Keratinocyte (primary cell): Measurements from ENCODE around the gene GNA15. TPM values are rescaled to one million over a fixed set of nuclear protein-coding genes. Genes with fewer than 3 reads are reported as not detected.

Experiments
- DNase-seq: peaks from one replicate; pipeline ENCODE4 v3.0.0-alpha.2; 2011; ENCODE audit warnings: low read depth, missing footprints, low spot score
- FAIRE-seq: peaks from 2 replicates; lab custom pipeline; 2011; peaks lifted over from hg19 to GRCh38; lab: Jason Lieb, UNC
- H2AFZ ChIP-seq: 2 replicates; pipeline ENCODE4 v1.6.0; 2012; ENCODE audit warnings: low read length, control low read depth, inconsistent platforms; ENCODE audit not compliant: control insufficient read depth
- H3K27ac ChIP-seq: 2 replicates; pipeline ENCODE4 v1.5.1; 2011; ENCODE audit warnings: low read length; ENCODE audit not compliant: control insufficient read depth, insufficient read depth
- H3K27me3 ChIP-seq: 3 replicates; pipeline ENCODE4 v1.6.0; 2011; ENCODE audit warnings: low read length; ENCODE audit not compliant: control insufficient read depth, insufficient read depth; ENCODE audit errors: extremely low read depth
- H3K36me3 ChIP-seq, 2 experiments: 2 replicates in 1 of 2; 3 replicates in 1 of 2; pipeline ENCODE4 v1.5.1; 2011; ENCODE audit warnings: low read length in 2 of 2, mild to moderate bottlenecking in 1 of 2; ENCODE audit not compliant: control insufficient read depth in 2 of 2, insufficient read depth in 2 of 2; ENCODE audit errors: extremely low read depth in 1 of 2
- H3K4me1 ChIP-seq: 3 replicates; pipeline ENCODE4 v1.5.1; 2011; ENCODE audit warnings: low read length; ENCODE audit not compliant: control insufficient read depth, insufficient read depth; ENCODE audit errors: extremely low read depth
- H3K4me2 ChIP-seq: 3 replicates; pipeline ENCODE4 v1.6.0; 2011; ENCODE audit warnings: low read depth, low read length; ENCODE audit not compliant: control insufficient read depth, insufficient read depth; ENCODE audit errors: extremely low read depth
- H3K4me3 ChIP-seq, 3 experiments: fragments of 200-600 bp in 1 of 3; sonication (generic) in 1 of 3; 2 replicates in 2 of 3; 3 replicates in 1 of 3; pipeline ENCODE4 v1.5.1; 2011 to 2016; ENCODE audit warnings: low read length in 3 of 3, mild to moderate bottlenecking in 3 of 3, control low read depth in 2 of 3, inconsistent platforms in 1 of 3, low read depth in 1 of 3, mixed read lengths in 1 of 3, mixed run types in 1 of 3, moderate library complexity in 1 of 3; ENCODE audit not compliant: control insufficient read depth in 2 of 3, insufficient read depth in 2 of 3; ENCODE audit errors: extremely low read depth in 1 of 3
- H3K79me2 ChIP-seq: 2 replicates; pipeline ENCODE4 v1.6.0; 2012; ENCODE audit warnings: low read length; ENCODE audit not compliant: control insufficient read depth, insufficient read depth
- H3K9ac ChIP-seq: 3 replicates; pipeline ENCODE4 v1.6.0; 2011; ENCODE audit warnings: low read length; ENCODE audit not compliant: control insufficient read depth, insufficient read depth; ENCODE audit errors: extremely low read depth
- H3K9me1 ChIP-seq: 3 replicates; pipeline ENCODE4 v1.6.0; 2011; ENCODE audit warnings: low read length; ENCODE audit not compliant: control insufficient read depth, insufficient read depth; ENCODE audit errors: extremely low read depth
- H3K9me3 ChIP-seq: 2 replicates; pipeline ENCODE4 v1.5.1; 2012; ENCODE audit warnings: low read depth, low read length; ENCODE audit not compliant: control insufficient read depth
- H4K20me1 ChIP-seq: 3 replicates; pipeline ENCODE4 v1.6.0; 2011; ENCODE audit warnings: low read length; ENCODE audit not compliant: control insufficient read depth, insufficient read depth; ENCODE audit errors: extremely low read depth
- EZH2 ChIP-seq: IDR thresholded peaks from one replicate; pipeline ENCODE4 v1.6.1; 2012; ENCODE audit warnings: inconsistent platforms, mild to moderate bottlenecking, low read length, moderate library complexity
- dilution Hi-C: fragments of 300-500 bp; cut with MboI; formaldehyde crosslinking; loops from one replicate; pipeline ENCODE4 v1.7.0; 2020; ENCODE audit warnings: low sequenced_read_pairs; ENCODE audit not compliant: extremely low pct_ligation_motif_present
- polyA plus RNA-seq, 5 experiments: library from polyadenylated mRNA; depleted of rRNA in 3 of 5; stranded (reverse) in 3 of 5; stranded (forward) in 1 of 5; unstranded in 1 of 5; fragments of >200 nt; gene quantifications; 1 replicate in 1 of 5; 2 replicates in 3 of 5; 3 replicates in 1 of 5; pipeline versions ENCODE4 v1.2.1 to v1.2.3, GENCODE V29; 2011 to 2012; ENCODE audit warnings: missing spikeins in 2 of 5, low read depth in 1 of 5, low replicate concordance in 1 of 5
- TF ChIP-seq, protein P1 (sequence below), 3 experiments: IDR thresholded peaks in 1 of 3; conservative IDR thresholded peaks in 1 of 3; optimal IDR thresholded peaks in 1 of 3; 2 replicates in 2 of 3; 3 replicates in 1 of 3; pipeline versions ENCODE3 to v1.5.1; 2011; ENCODE audit warnings: low read length in 3 of 3, mild to moderate bottlenecking in 3 of 3, moderate library complexity in 2 of 3, control low read depth in 1 of 3, inconsistent platforms in 1 of 3; ENCODE audit not compliant: insufficient read depth in 2 of 3; ENCODE audit errors: extremely low read depth in 1 of 3

The GNA15 gene
- polyA plus RNA-seq, 1 donor (not counting 4 experiments of a cell fraction or from before 2014, with no cell fraction given) = 60.0 TPM

DNA sequence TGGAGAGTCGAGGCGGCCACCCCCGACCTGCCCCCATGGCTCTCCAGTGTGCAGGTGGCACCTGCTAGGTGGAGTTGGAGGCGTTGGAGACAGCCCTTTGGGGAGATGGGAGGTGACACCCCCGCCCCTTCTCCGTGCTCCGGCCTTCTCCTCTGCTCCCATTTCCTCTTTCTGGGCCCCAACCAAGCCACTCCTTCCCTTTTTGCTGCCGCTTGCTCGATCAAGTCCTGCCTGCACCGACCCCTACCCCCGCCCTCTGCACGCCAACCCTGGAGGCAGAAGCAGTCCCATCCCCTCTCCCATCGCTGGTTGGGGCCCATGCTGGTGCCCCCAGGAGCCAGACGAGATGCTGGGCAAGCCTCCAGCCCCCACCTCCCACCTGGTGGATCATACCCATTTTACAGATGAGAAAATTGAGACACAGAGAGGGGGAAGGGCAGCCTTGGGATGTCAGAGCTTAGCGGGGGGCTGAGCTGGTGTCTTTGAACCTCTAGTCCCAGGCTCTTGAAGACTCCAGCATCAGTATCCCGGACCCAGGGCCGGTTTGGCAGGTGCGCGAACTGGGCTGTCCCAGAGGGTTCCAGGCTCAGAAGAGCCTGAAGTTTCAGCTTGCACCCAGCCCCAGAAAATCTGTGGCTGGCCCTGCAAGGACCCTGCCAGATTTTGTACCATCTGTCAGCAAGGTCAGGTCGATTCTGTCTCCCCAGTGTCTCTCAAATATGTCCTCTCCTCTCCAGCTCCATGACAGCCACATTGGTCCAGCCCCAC lies 10.3 kb downstream of the GNA15 start:
- Histone ChIP-seq H3K4me3 (no peak overlapping the region), H3K27me3 (no peaks in the 10 kb centered on the region), H3K27ac (no peak overlapping the region), H3K9me1 (no peaks in the 10 kb centered on the region), H3K79me2 (peaks cover 67% of the 10 kb centered on the region), H3K9ac (no peak overlapping the region), H3K36me3 (peaks cover 29 to 39% of the 10 kb centered on the region in 2 experiments), H3K4me1 (peaks cover 18% of the 10 kb centered on the region), H3K9me3 (no peaks in the 10 kb centered on the region), H2AFZ (no peak overlapping the region), H3K4me2 (no peak overlapping the region), H4K20me1 (no peaks in the 10 kb centered on the region)
- TF ChIP-seq, protein P1, sequence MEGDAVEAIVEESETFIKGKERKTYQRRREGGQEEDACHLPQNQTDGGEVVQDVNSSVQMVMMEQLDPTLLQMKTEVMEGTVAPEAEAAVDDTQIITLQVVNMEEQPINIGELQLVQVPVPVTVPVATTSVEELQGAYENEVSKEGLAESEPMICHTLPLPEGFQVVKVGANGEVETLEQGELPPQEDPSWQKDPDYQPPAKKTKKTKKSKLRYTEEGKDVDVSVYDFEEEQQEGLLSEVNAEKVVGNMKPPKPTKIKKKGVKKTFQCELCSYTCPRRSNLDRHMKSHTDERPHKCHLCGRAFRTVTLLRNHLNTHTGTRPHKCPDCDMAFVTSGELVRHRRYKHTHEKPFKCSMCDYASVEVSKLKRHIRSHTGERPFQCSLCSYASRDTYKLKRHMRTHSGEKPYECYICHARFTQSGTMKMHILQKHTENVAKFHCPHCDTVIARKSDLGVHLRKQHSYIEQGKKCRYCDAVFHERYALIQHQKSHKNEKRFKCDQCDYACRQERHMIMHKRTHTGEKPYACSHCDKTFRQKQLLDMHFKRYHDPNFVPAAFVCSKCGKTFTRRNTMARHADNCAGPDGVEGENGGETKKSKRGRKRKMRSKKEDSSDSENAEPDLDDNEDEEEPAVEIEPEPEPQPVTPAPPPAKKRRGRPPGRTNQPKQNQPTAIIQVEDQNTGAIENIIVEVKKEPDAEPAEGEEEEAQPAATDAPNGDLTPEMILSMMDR (optimal IDR thresholded peaks at IDR 0.05 in 1 of 3, IDR thresholded peaks at IDR 0.05 in 1 of 3, conservative IDR thresholded peaks at IDR 0.05 in 1 of 3; ENCODE audit: extremely low read depth in 1 of 3, insufficient read depth in 2 of 3, low read length in 3 of 3) = no peak
- TF ChIP-seq EZH2 = no peak
- dilution Hi-C loops = no loop called here
- FAIRE-seq (no peak), DNase-seq (no peak)

DNA sequence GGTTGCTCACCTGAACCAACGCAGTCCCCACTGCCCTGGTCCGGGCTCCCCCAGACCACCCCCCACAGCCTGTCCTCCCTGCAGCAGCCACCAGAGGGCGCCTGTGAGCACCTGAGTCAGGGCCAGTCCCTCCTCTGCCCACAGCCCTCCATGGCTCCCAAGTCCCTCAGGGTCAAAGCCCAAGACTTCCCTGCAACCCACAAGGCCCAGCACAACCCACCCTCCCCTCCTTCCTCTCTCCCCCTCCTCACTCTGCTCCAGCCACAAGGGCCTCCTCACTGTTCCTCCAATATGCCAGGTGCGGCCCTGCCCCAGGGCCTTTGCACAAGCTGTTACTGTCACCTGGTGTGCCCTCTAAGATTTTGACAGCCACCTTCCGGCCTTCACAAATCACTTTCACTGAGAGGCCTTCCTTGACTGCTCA lies 10.9 kb downstream of the GNA15 start:
- no peak for FAIRE-seq
- dilution Hi-C loops = no loop called here
- DNase-seq = no peak

More for the DNA sequence above, 10.9 kb downstream of the GNA15 start:
- peaks cover 14% of the 10 kb centered on the region for H3K4me1 ChIP-seq
- H4K20me1 ChIP-seq = no peaks in the 10 kb centered on the region
- peaks cover 71% of the 10 kb centered on the region for H3K79me2 ChIP-seq
- no peak overlapping the region for H3K4me3 ChIP-seq
- TF ChIP-seq, protein P1 (optimal IDR thresholded peaks at IDR 0.05 in 1 of 3, IDR thresholded peaks at IDR 0.05 in 1 of 3, conservative IDR thresholded peaks at IDR 0.05 in 1 of 3; ENCODE audit: extremely low read depth in 1 of 3, insufficient read depth in 2 of 3, low read length in 3 of 3) = peak; percentile 86 to 99 (median 88)
- no peak for TF ChIP-seq EZH2
- H3K9me1 ChIP-seq = no peaks in the 10 kb centered on the region
- no peaks in the 10 kb centered on the region for H3K9me3 ChIP-seq
- no peak overlapping the region for H2AFZ ChIP-seq
- no peak overlapping the region for H3K27ac ChIP-seq
- H3K4me2 ChIP-seq = no peak overlapping the region
- peaks cover 34 to 45% of the 10 kb centered on the region in 2 experiments for H3K36me3 ChIP-seq
- no peak overlapping the region for H3K9ac ChIP-seq
- no peaks in the 10 kb centered on the region for H3K27me3 ChIP-seq
